Measurements from ENCODE around the gene AREL1. TPM values are rescaled to one million over a fixed set of nuclear protein-coding genes. Genes with fewer than 3 reads are reported as not detected.

The AREL1 gene
- total RNA-seq, 1 donor from 2014 or later, result 29.1 TPM

DNA sequence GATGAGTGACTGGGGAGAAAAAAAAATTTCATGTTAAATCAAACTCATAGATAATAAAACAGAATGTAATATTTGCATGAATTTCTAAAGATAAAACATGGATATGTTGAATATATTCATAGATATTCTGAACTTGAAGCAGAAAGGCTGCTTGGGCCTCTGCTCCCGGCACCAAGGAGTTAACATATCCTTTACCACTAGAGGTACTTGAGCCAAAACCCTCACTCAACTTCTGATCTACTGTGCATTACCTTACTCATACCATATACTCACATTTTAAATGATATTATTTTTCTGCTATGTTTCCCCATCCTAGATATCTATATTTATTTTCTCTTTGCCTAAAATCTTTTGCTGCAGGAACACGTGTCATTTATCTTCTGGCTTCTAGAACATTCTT, 14.9 kb downstream of the AREL1 start:
- Histone ChIP-seq H3K4me3 (no peak overlapping the region), H3K27ac (no peak overlapping the region), H3K36me3 (no peaks in the 10 kb centered on the region), H3K4me1 (peaks cover 14% of the 10 kb centered on the region), H3K9me3 (no peaks in the 10 kb centered on the region), H3K27me3 (ENCODE audit: low read depth) (no peaks in the 10 kb centered on the region)
- intact Hi-C loops (cut with DNase I), result no loop called here
- no peak for ATAC-seq
- no peak for TF ChIP-seq CTCF (IDR thresholded peaks at IDR 0.05)
- no peak for DNase-seq

DNA sequence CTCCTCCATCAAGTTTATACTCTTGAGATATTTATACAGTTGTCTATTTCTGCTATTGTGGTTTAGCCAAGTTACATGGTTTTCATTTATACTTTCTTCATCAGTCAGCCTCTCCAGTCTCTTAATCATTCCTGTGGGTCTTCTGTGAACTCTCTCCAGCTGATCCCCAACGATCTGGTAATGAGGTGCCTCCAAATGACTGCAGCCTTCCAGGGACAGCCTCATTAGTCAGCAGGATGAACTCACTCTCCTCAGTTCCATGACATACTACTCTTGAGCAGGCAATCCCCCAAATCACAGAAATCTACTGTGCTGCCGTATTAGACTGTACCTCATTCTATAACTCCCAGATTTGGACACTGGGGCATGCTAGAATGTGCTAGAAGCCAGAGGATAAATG, 15.3 kb downstream of the AREL1 start:
- peak; percentile 64 to 77 for ATAC-seq
- TF ChIP-seq CTCF (IDR thresholded peaks at IDR 0.05), result no peak
- Histone ChIP-seq H3K4me1 (peaks cover 18% of the 10 kb centered on the region), H3K27me3 (ENCODE audit: low read depth) (no peaks in the 10 kb centered on the region), H3K36me3 (no peaks in the 10 kb centered on the region), H3K9me3 (no peaks in the 10 kb centered on the region), H3K4me3 (no peak overlapping the region), H3K27ac (no peak overlapping the region)
- intact Hi-C loops (cut with DNase I), result no loop called here
- no peak for DNase-seq

- no peak for DNase-seq
- Histone ChIP-seq H3K4me1 (peaks cover 23% of the 10 kb centered on the region), H3K4me3 (no peak overlapping the region), H3K27me3 (ENCODE audit: low read depth) (no peaks in the 10 kb centered on the region), H3K27ac (no peak overlapping the region), H3K36me3 (peaks cover under 1% of the 10 kb centered on the region), H3K9me3 (no peaks in the 10 kb centered on the region)
- TF ChIP-seq CTCF (IDR thresholded peaks at IDR 0.05), result no peak
- intact Hi-C loops (cut with DNase I), result no loop called here
- ATAC-seq, result no peak
These were observed 15.9 kb downstream of the AREL1 start for GRCh38 chr14:74697011-74697410.

GRCh38 chr14:74695406-74695805, 17.5 kb downstream of the AREL1 start:
- no peak for ATAC-seq

DNA sequence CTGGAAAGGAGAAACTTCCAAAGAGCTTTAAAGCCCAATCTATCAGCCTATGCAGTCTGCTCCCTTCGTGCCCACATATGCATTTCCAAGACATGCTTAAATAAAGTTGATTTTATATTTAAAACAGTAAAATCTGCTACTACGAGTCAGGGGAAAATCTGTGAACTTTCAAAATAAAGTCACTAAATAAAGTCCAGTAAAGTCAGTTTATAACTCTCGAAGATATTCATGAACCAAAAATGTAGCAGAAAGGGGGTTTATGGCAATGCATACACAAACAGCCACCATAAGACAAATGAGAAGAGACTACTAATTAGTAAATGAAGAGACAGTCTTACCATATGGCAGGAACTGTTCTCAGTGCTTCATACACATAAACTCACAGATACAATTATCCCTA, 19.7 kb downstream of the AREL1 start:
- intact Hi-C loops (cut with DNase I), result no loop called here
- no peak for ATAC-seq
- Histone ChIP-seq H3K27me3 (ENCODE audit: low read depth) (no peaks in the 10 kb centered on the region), H3K4me3 (no peak overlapping the region), H3K36me3 (peaks cover 37% of the 10 kb centered on the region), H3K9me3 (no peaks in the 10 kb centered on the region), H3K4me1 (peaks cover 21% of the 10 kb centered on the region), H3K27ac (no peak overlapping the region)
- no peak for DNase-seq
- TF ChIP-seq CTCF (IDR thresholded peaks at IDR 0.05), result no peak

More at GRCh38 chr14:74695406-74695805, 17.5 kb downstream of the AREL1 start:
- intact Hi-C loops (cut with DNase I), result no loop called here
- Histone ChIP-seq H3K9me3 (no peaks in the 10 kb centered on the region), H3K36me3 (peaks cover 17% of the 10 kb centered on the region), H3K4me3 (no peak overlapping the region), H3K27me3 (ENCODE audit: low read depth) (no peaks in the 10 kb centered on the region), H3K4me1 (peaks cover 24% of the 10 kb centered on the region), H3K27ac (no peak overlapping the region)
- DNase-seq, result no peak
- TF ChIP-seq CTCF (IDR thresholded peaks at IDR 0.05), result no peak

GRCh38 chr14:74691456-74691855, 21.4 kb downstream of the AREL1 start:
- DNase-seq, result no peak
- Histone ChIP-seq H3K36me3 (peaks cover 52% of the 10 kb centered on the region), H3K4me1 (peaks cover 11% of the 10 kb centered on the region), H3K4me3 (no peak overlapping the region), H3K9me3 (no peaks in the 10 kb centered on the region), H3K27me3 (ENCODE audit: low read depth) (no peaks in the 10 kb centered on the region), H3K27ac (no peak overlapping the region)
- ATAC-seq, result no peak
- intact Hi-C loops (cut with DNase I), result no loop called here
- TF ChIP-seq CTCF (IDR thresholded peaks at IDR 0.05), result no peak

All from lower lobe of right lung (tissue), 2 donors.